GM21360 (cell line): Measurements from ENCODE around the gene SND1.
A peak's percentile ranks its signal among the peaks of the same experiment; 100 is the strongest.

ENCODE experiments used
- ATAC-seq: cut with Tn5 transposase; IDR thresholded peaks from one replicate; pipeline ENCODE4 v1.9.1; 2021; ENCODE audit warnings: mild to moderate bottlenecking, moderate library complexity; ENCODE audit not compliant: unreplicated experiment

SND1 gene

GRCh38 chr7:128031901-128032604, 380.1 kb downstream of the SND1 start:
- peak; percentile 69 for ATAC-seq

GRCh38 chr7:128032605-128033235, 380.7 kb downstream of the SND1 start:
- ATAC-seq = no peak

GRCh38 chr7:128033246-128033645, 381.3 kb downstream of the SND1 start:
- no peak for ATAC-seq

GRCh38 chr7:128034825-128035224, 382.8 kb downstream of the SND1 start:
- ATAC-seq = no peak

GRCh38 chr7:128035712-128036111, 383.7 kb downstream of the SND1 start:
- ATAC-seq = no peak

GRCh38 chr7:128036226-128036940, 384.4 kb downstream of the SND1 start:
- ATAC-seq = peak; percentile 41

- ATAC-seq = no peak
These were observed 385.1 kb downstream of the SND1 start for GRCh38 chr7:128037081-128037480.

GRCh38 chr7:128037880-128038619, 386.1 kb downstream of the SND1 start:
- ATAC-seq = no peak

- ATAC-seq = no peak
These were observed 387.6 kb downstream of the SND1 start for GRCh38 chr7:128039544-128039953.

GRCh38 chr7:128040205-128040604, 388.2 kb downstream of the SND1 start:
- ATAC-seq = no peak

- no peak for ATAC-seq
These were observed 389.2 kb downstream of the SND1 start for GRCh38 chr7:128041203-128041602.

- no peak for ATAC-seq
These were observed 390.0 kb downstream of the SND1 start for GRCh38 chr7:128042012-128042411.

GRCh38 chr7:128044064-128044463, 392.1 kb downstream of the SND1 start:
- ATAC-seq = no peak

GRCh38 chr7:128045158-128045557, 393.2 kb downstream of the SND1 start:
- ATAC-seq = no peak

GRCh38 chr7:128045766-128046165, 393.8 kb downstream of the SND1 start:
- no peak for ATAC-seq

GRCh38 chr7:128052404-128052803, 400.4 kb downstream of the SND1 start:
- ATAC-seq = no peak

- ATAC-seq = no peak
These were observed 401.0 kb downstream of the SND1 start for GRCh38 chr7:128053023-128053422.

- no peak for ATAC-seq
These were observed 402.0 kb downstream of the SND1 start for GRCh38 chr7:128053991-128054390.

GRCh38 chr7:128054511-128054910, 402.5 kb downstream of the SND1 start:
- ATAC-seq = no peak

GRCh38 chr7:128055637-128056036, 403.6 kb downstream of the SND1 start:
- no peak for ATAC-seq

- ATAC-seq = no peak
These were observed 404.9 kb downstream of the SND1 start for GRCh38 chr7:128056901-128057300.
